Stimulated activated CD8-positive, alpha-beta memory T cell treated with anti-CD3 and anti-CD28 coated beads, Interleukin-12 subunit alpha, Interleukin-12 subunit beta, amount 100 ng/mL, for 24 hours (primary cell): ENCODE data around the gene ALPG.
"Not testable (repeated sequence)": the region's sequence is repeated elsewhere in the genome, so short reads cannot be mapped to it uniquely, and the experiment has no call there.

Experiments used
- DNase-seq: peaks from one replicate; pipeline ENCODE4 v3.0.0-alpha.2; 2020; ENCODE audit errors: extremely low read depth

Gene ALPG

GRCh38 chr2:232406556-232407310, at the start of gene ALPG:
Gene ALPG, plus strand, starts transcription at chr2:232406844. Its CDS starts 51 bp downstream, at chr2:232406895.
- DNase-seq: no peak

- DNase-seq: no peak
These were observed 45.0 kb upstream of the ALPG start for GRCh38 chr2:232361646-232362045.

- DNase-seq: no peak
These were observed 44.3 kb upstream of the ALPG start for GRCh38 chr2:232362174-232362900.

- DNase-seq: not testable (repeated sequence)
These were observed 43.4 kb upstream of the ALPG start for GRCh38 chr2:232363064-232363783.

- no peak for DNase-seq
These were observed 42.6 kb upstream of the ALPG start for GRCh38 chr2:232363784-232364615.

GRCh38 chr2:232364806-232365594, 41.6 kb upstream of the ALPG start:
- not testable (repeated sequence) for DNase-seq

GRCh38 chr2:232365621-232366321, 40.9 kb upstream of the ALPG start:
- DNase-seq: no peak

- DNase-seq: not testable (repeated sequence)
These were observed 40.2 kb upstream of the ALPG start for GRCh38 chr2:232366461-232366860.

GRCh38 chr2:232367016-232367415, 39.6 kb upstream of the ALPG start:
- no peak for DNase-seq

GRCh38 chr2:232367591-232368233, 38.9 kb upstream of the ALPG start:
- DNase-seq: no peak

- no peak for DNase-seq
These were observed 38.3 kb upstream of the ALPG start for GRCh38 chr2:232368311-232368731.

- no peak for DNase-seq
These were observed 37.3 kb upstream of the ALPG start for GRCh38 chr2:232369126-232369951.

GRCh38 chr2:232370007-232370406, 36.6 kb upstream of the ALPG start:
- DNase-seq: not testable (repeated sequence)

GRCh38 chr2:232372231-232373208, 34.1 kb upstream of the ALPG start:
- no peak for DNase-seq

- no peak for DNase-seq
These were observed 32.3 kb upstream of the ALPG start for GRCh38 chr2:232374356-232374755.

- DNase-seq: no peak
These were observed 31.5 kb upstream of the ALPG start for GRCh38 chr2:232375164-232375563.

GRCh38 chr2:232376260-232376659, 30.4 kb upstream of the ALPG start:
- no peak for DNase-seq
